Activated naive CD8-positive, alpha-beta T cell (primary cell): Measurements from ENCODE around the gene COQ2.
"Not testable (repeated sequence)": the region's sequence is repeated elsewhere in the genome, so short reads cannot be mapped to it uniquely, and the experiment has no call there.

ENCODE experiments used
- H3K27ac Mint-ChIP-seq: one replicate; pipeline ENCODE4 v1.8.0; 2021; ENCODE audit warnings: mixed read lengths
- H3K27me3 Mint-ChIP-seq: one replicate; pipeline ENCODE4 v1.8.0; 2021; ENCODE audit warnings: mixed read lengths
- H3K36me3 Mint-ChIP-seq: one replicate; pipeline ENCODE4 v1.8.0; 2021; ENCODE audit warnings: mixed read lengths
- H3K4me1 Mint-ChIP-seq: one replicate; pipeline ENCODE4 v1.8.0; 2021; ENCODE audit warnings: low read depth, mixed read lengths
- H3K4me3 Mint-ChIP-seq: one replicate; pipeline ENCODE4 v1.8.0; 2021; ENCODE audit warnings: mild to moderate bottlenecking, mixed read lengths
- H3K9me3 Mint-ChIP-seq: one replicate; pipeline ENCODE4 v1.8.0; 2021; ENCODE audit warnings: low read depth, mixed read lengths

Gene COQ2, protein sequence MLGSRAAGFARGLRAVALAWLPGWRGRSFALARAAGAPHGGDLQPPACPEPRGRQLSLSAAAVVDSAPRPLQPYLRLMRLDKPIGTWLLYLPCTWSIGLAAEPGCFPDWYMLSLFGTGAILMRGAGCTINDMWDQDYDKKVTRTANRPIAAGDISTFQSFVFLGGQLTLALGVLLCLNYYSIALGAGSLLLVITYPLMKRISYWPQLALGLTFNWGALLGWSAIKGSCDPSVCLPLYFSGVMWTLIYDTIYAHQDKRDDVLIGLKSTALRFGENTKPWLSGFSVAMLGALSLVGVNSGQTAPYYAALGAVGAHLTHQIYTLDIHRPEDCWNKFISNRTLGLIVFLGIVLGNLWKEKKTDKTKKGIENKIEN

DNA sequence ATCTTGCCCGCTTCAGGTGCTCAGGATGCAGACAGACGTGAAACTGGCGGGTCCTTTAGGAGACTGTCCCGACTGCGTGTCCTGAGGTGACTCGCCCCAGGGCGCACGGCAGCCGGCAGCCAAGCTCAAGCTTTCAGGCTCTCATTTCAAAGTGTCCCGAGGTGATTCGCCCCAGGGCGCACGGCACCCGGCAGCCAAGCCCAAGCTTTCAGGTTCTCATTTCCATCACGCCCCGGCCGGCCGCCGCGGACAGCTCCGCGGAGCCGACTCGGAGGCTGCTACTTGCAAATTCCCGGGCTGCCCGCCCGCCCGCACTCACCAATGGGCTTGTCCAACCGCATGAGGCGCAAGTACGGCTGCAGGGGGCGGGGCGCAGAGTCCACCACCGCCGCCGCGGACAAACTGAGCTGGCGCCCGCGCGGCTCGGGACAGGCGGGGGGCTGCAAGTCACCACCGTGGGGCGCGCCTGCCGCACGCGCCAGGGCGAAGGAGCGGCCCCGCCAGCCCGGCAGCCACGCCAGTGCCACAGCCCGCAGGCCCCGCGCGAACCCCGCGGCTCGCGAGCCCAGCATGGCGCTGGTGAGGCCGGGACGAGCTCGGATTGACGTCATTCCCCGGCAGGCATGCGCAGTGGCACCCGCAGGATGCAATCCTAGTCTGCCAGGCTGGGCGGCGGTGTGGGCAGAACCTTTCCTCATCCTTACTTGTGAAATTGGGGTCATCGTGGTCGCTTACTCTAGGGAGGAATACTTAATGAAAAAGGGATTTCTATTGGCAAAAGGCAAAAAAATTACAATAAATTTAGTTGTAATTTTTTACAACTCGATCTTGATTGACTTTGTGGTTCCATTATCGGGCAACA lies at the start of gene COQ2:
Gene COQ2, minus strand, starts transcription at position 606 of the 862 bp plus-strand sequence. Its CDS starts 34 bp downstream, at position 572.
- H3K4me3 Mint-ChIP-seq, result peak within 1 kb of the TSS; percentile 97
- no peaks in the 10 kb centered on the region for H3K9me3 Mint-ChIP-seq
- H3K27ac Mint-ChIP-seq, result peak within 1 kb of the TSS; percentile 97
- H3K36me3 Mint-ChIP-seq, result no peaks in the 10 kb centered on the region
- peaks cover 39% of the 10 kb centered on the region for H3K4me1 Mint-ChIP-seq
- H3K27me3 Mint-ChIP-seq, result no peaks in the 10 kb centered on the region

- H3K36me3 Mint-ChIP-seq, result peaks cover 8% of the 10 kb centered on the region
- no peak overlapping the region for H3K27ac Mint-ChIP-seq
- H3K4me3 Mint-ChIP-seq, result no peak overlapping the region
- no peaks in the 10 kb centered on the region for H3K27me3 Mint-ChIP-seq
- H3K9me3 Mint-ChIP-seq, result no peaks in the 10 kb centered on the region
- peaks cover 19% of the 10 kb centered on the region for H3K4me1 Mint-ChIP-seq
Measured at GRCh38 chr4:83331956-83332355, 47.4 kb upstream of the COQ2 start.

DNA sequence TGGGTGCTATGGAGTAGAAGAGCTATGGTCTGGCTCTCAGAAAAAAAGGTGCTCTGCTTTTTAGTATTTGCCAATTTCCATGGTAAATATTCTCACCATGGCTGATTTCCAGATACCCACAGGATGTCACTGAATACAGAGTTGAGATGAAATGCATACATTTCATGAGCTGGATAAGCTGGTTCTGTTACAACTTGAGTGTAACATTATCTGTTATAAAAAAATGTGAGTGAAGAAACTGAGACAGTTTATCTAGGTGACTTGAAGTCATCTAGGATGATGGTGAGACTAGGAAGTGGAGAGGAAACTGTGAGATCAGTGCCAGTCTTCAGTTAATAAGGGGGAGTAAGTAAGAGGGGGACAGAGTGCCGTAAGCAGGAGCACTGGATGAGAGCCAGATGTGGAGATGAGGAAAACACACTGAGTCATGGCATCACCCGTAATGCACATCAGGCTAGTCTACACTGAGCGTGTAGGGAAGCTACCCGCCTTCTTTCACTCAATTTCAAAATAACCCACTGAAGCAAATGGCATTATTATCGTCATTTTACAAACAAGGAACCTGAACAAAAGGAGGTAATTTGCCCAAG lies 45.0 kb upstream of the COQ2 start:
- Mint-ChIP-seq H3K9me3 (no peaks in the 10 kb centered on the region), H3K27me3 (no peaks in the 10 kb centered on the region), H3K4me1 (peaks cover 11% of the 10 kb centered on the region), H3K36me3 (peaks cover 14% of the 10 kb centered on the region), H3K27ac (no peak overlapping the region), H3K4me3 (no peak overlapping the region)

- Mint-ChIP-seq H3K9me3 (no peaks in the 10 kb centered on the region), H3K4me3 (no peak overlapping the region), H3K27ac (no peak overlapping the region), H3K27me3 (no peaks in the 10 kb centered on the region), H3K36me3 (peaks cover 16% of the 10 kb centered on the region), H3K4me1 (peaks cover 5% of the 10 kb centered on the region)
Measured at GRCh38 chr4:83328521-83329187, 44.1 kb upstream of the COQ2 start.

- no peaks in the 10 kb centered on the region for H3K9me3 Mint-ChIP-seq
- H3K36me3 Mint-ChIP-seq, result peaks cover 16% of the 10 kb centered on the region
- H3K27me3 Mint-ChIP-seq, result no peaks in the 10 kb centered on the region
- peaks cover 5% of the 10 kb centered on the region for H3K4me1 Mint-ChIP-seq
- no peak overlapping the region for H3K27ac Mint-ChIP-seq
- H3K4me3 Mint-ChIP-seq, result no peak overlapping the region
Measured at GRCh38 chr4:83326546-83326945, 41.9 kb upstream of the COQ2 start.

DNA sequence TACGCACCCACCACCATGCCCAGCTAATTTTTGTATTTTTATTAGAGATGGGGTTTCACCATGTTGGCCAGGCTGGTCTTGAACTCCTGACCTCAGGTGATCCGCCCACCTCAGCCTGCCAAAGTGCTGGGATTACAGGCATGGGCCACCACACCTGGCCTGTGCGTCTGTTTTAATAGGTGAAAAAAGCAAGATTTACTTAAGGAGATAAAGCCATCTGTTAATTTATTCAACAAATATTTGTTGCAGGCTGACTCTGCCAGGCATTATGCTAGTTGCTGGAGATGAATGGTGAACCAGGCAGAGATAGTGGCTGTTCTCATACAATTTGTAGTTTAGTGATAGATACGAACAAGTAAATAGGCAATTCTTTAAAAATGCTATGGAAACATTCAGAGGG lies 40.7 kb upstream of the COQ2 start:
- H3K27me3 Mint-ChIP-seq, H3K27ac Mint-ChIP-seq, H3K4me3 Mint-ChIP-seq, H3K9me3 Mint-ChIP-seq: not testable (repeated sequence)
- Mint-ChIP-seq H3K4me1 (peaks cover 10% of the 10 kb centered on the region), H3K36me3 (peaks cover 19% of the 10 kb centered on the region)

- no peaks in the 10 kb centered on the region for H3K27me3 Mint-ChIP-seq
- H3K4me1 Mint-ChIP-seq, result peaks cover 6% of the 10 kb centered on the region
- no peak overlapping the region for H3K4me3 Mint-ChIP-seq
- peaks cover 18% of the 10 kb centered on the region for H3K36me3 Mint-ChIP-seq
- no peak overlapping the region for H3K27ac Mint-ChIP-seq
- H3K9me3 Mint-ChIP-seq, result no peaks in the 10 kb centered on the region
Measured at GRCh38 chr4:83323136-83323535, 38.5 kb upstream of the COQ2 start.

DNA sequence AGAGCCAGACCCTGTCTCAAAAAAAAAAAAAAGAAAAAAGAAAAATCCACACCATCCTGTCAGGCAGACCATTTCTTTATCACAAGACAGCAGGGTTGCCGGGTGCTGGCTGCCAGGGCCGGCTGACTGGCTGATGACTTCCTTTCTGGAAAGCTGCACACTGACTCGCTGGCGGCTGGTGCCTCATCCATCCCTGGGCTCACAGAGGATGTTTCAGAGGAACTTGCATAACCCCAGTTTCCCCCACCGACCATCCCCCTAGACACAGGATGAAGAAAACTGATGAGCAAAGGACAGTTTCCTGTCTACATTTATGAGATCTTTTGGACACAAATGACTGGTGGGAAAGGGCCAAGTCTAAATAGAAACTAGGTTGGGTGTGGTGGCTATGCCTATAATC lies 36.0 kb upstream of the COQ2 start:
- Mint-ChIP-seq H3K4me1 (peaks cover 6% of the 10 kb centered on the region), H3K36me3 (peaks cover 19% of the 10 kb centered on the region), H3K9me3 (no peaks in the 10 kb centered on the region), H3K27ac (no peak overlapping the region), H3K27me3 (no peaks in the 10 kb centered on the region), H3K4me3 (no peak overlapping the region)

- H3K27ac Mint-ChIP-seq, result no peak overlapping the region
- H3K4me1 Mint-ChIP-seq, result peaks cover 6% of the 10 kb centered on the region
- peaks cover 17% of the 10 kb centered on the region for H3K36me3 Mint-ChIP-seq
- no peak overlapping the region for H3K4me3 Mint-ChIP-seq
- H3K9me3 Mint-ChIP-seq, result no peaks in the 10 kb centered on the region
- no peaks in the 10 kb centered on the region for H3K27me3 Mint-ChIP-seq
Measured at GRCh38 chr4:83318666-83319065, 34.1 kb upstream of the COQ2 start.

DNA sequence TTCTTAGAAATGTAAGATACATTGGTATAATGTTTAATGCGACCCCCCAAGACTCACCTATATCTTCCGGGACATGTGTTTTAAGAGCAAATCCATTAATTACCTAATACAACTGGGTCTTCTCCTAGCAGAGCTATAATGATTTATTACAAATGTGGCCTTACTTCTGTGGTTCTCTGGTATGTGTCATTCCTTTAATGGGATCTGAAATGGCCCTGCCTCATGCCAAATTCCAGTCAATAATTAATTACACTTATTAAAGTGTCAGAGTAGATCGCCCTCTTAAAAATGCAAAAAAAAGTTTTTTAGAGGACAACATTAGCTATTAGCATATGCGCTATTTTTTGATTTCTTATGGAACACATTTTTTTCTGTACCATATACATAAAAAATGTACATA lies 33.1 kb upstream of the COQ2 start:
- Mint-ChIP-seq H3K4me1 (peaks cover 6% of the 10 kb centered on the region), H3K9me3 (no peaks in the 10 kb centered on the region), H3K27me3 (no peaks in the 10 kb centered on the region), H3K36me3 (peaks cover 19% of the 10 kb centered on the region), H3K27ac (no peak overlapping the region), H3K4me3 (no peak overlapping the region)

GRCh38 chr4:83316459-83317165 lies 32.0 kb upstream of the COQ2 start:
- no peak overlapping the region for H3K4me3 Mint-ChIP-seq
- peaks cover 19% of the 10 kb centered on the region for H3K36me3 Mint-ChIP-seq
- H3K9me3 Mint-ChIP-seq, result no peaks in the 10 kb centered on the region
- H3K27me3 Mint-ChIP-seq, result no peaks in the 10 kb centered on the region
- H3K4me1 Mint-ChIP-seq, result peaks cover 6% of the 10 kb centered on the region
- H3K27ac Mint-ChIP-seq, result no peak overlapping the region

- no peaks in the 10 kb centered on the region for H3K9me3 Mint-ChIP-seq
- H3K27me3 Mint-ChIP-seq, result no peaks in the 10 kb centered on the region
- H3K36me3 Mint-ChIP-seq, result peaks cover 17% of the 10 kb centered on the region
- H3K4me1 Mint-ChIP-seq, result peaks cover under 1% of the 10 kb centered on the region
- H3K4me3 Mint-ChIP-seq, result no peak overlapping the region
- no peak overlapping the region for H3K27ac Mint-ChIP-seq
Measured at GRCh38 chr4:83315341-83315870, 30.8 kb upstream of the COQ2 start.

- H3K36me3 Mint-ChIP-seq, result peaks cover 18% of the 10 kb centered on the region
- H3K27ac Mint-ChIP-seq, result no peak overlapping the region
- no peaks in the 10 kb centered on the region for H3K27me3 Mint-ChIP-seq
- no peak overlapping the region for H3K4me3 Mint-ChIP-seq
- no peaks in the 10 kb centered on the region for H3K4me1 Mint-ChIP-seq
- H3K9me3 Mint-ChIP-seq, result no peaks in the 10 kb centered on the region
Measured at GRCh38 chr4:83308672-83309071, 24.1 kb upstream of the COQ2 start.

DNA sequence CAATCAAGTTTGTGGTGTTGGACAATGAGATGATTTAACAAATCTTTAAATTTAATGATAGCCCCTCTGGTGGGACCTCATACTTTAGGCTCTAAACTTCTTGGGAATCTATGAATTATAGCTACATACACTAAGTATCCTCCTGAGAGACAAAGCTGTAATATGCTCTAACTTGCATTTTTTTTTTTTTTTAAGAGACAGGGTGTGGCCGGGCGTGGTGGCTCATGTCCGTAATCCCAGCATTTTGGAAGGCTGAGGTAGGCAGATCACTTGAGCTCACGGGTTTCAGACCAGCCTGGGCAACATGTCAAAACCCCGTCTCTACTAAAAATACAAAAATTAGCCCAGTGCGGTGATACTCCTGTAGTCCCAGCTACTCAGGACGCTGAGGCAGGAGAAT lies 23.3 kb upstream of the COQ2 start:
- H3K36me3 Mint-ChIP-seq, result peaks cover 18% of the 10 kb centered on the region
- H3K27ac Mint-ChIP-seq, result no peak overlapping the region
- no peak overlapping the region for H3K4me3 Mint-ChIP-seq
- H3K9me3 Mint-ChIP-seq, result no peaks in the 10 kb centered on the region
- no peaks in the 10 kb centered on the region for H3K27me3 Mint-ChIP-seq
- no peaks in the 10 kb centered on the region for H3K4me1 Mint-ChIP-seq
